Caco-2 (cell line): ENCODE measurements around the gene CFAP126. TPM values are rescaled to one million over a fixed set of nuclear protein-coding genes. Genes with fewer than 3 reads are reported as not detected.

Experiments used
- BruUV-seq: library from RNA; stranded (reverse); fragments of 400-500 nt; replicated peaks from 2 replicates; lab custom pipeline; 2021; lab: Mats Ljungman, UMichigan
- CTCF ChIA-PET: fragments of 300-600 bp; sonication (Branson Sonifier 250); formaldehyde crosslinking; loops from one replicate; lab custom pipeline; 2022; ENCODE audit warnings: antibody characterized with exemption; lab: Charles Lee
- POLR2A ChIA-PET: fragments of 300-600 bp; sonication (Branson Sonifier 250); formaldehyde crosslinking; loops from one replicate; lab custom pipeline; 2022; ENCODE audit warnings: antibody characterized with exemption; lab: Charles Lee
- DNase-seq, 2 experiments: peaks; one replicate each; pipeline versions ENCODE4 v3.0.0 to v3.0.0-alpha.2; 2020 to 2022
- H3K27me3 ChIP-seq: replicated peaks from 2 replicates; pipeline ENCODE4 v1.6.0; 2011; ENCODE audit warnings: low read length; ENCODE audit not compliant: control insufficient read depth, insufficient read depth
- H3K36me3 ChIP-seq: 2 replicates; pipeline ENCODE4 v1.5.1; 2011; ENCODE audit warnings: low read length; ENCODE audit not compliant: control insufficient read depth, insufficient read depth
- H3K4me1 ChIP-seq: fragments of 250-450 bp; sonication (Bioruptor Pico); 2 replicates; pipeline ENCODE4 v1.5.1; 2020; ENCODE audit warnings: mild to moderate bottlenecking
- H3K4me3 ChIP-seq: 2 replicates; pipeline ENCODE4 v1.5.1; 2011; ENCODE audit warnings: low read depth, mild to moderate bottlenecking, control low read depth, low read length
- H3K9me3 ChIP-seq: fragments of 250-450 bp; sonication (Bioruptor Pico); 2 replicates; pipeline ENCODE4 v1.5.1; 2020; ENCODE audit warnings: mild to moderate bottlenecking, moderate library complexity
- H3K27ac Mint-ChIP-seq: one replicate; pipeline ENCODE4 v1.8.0; 2022; ENCODE audit warnings: mixed read lengths; ENCODE audit not compliant: unreplicated experiment
- H3K27me3 Mint-ChIP-seq: one replicate; pipeline ENCODE4 v1.8.0; 2022; ENCODE audit warnings: mixed read lengths; ENCODE audit not compliant: insufficient read depth, unreplicated experiment
- H3K36me3 Mint-ChIP-seq: one replicate; pipeline ENCODE4 v1.8.0; 2022; ENCODE audit warnings: mild to moderate bottlenecking, mixed read lengths; ENCODE audit not compliant: insufficient read depth, unreplicated experiment
- H3K4me1 Mint-ChIP-seq: one replicate; pipeline ENCODE4 v1.8.0; 2022; ENCODE audit warnings: low read depth, mixed read lengths; ENCODE audit not compliant: unreplicated experiment
- H3K4me3 Mint-ChIP-seq: one replicate; pipeline ENCODE4 v1.8.0; 2022; ENCODE audit warnings: mild to moderate bottlenecking, moderate library complexity, mixed read lengths; ENCODE audit not compliant: unreplicated experiment
- H3K9me3 Mint-ChIP-seq: one replicate; pipeline ENCODE4 v1.8.0; 2022; ENCODE audit warnings: mixed read lengths; ENCODE audit not compliant: unreplicated experiment
- intact Hi-C: fragments of 100-400 bp; cut with micrococcal nuclease; formaldehyde crosslinking; loops from one replicate; pipeline ENCODE4 v1.10.0; 2022; ENCODE audit not compliant: unreplicated experiment
- total RNA-seq: library from RNA; stranded (reverse); gene quantifications from 2 replicates; pipeline ENCODE4 v1.2.3, GENCODE V29; 2022
- TF ChIP-seq, protein P1 (sequence below), 2 experiments: fragments of 200-600 bp in 1 of 2; IDR thresholded peaks; 1 replicate in 1 of 2; 2 replicates in 1 of 2; pipeline versions ENCODE4 v1.5.1 to v1.8.0; 2011 to 2022; ENCODE audit warnings: antibody characterized with exemption in 1 of 2, control low read depth in 1 of 2, inconsistent platforms in 1 of 2, low read depth in 1 of 2, low read length in 1 of 2, mild to moderate bottlenecking in 1 of 2, moderate library complexity in 1 of 2; ENCODE audit not compliant: insufficient read depth in 1 of 2, severe bottlenecking in 1 of 2, unreplicated experiment in 1 of 2

Gene CFAP126
- total RNA-seq, 1 experiment from 2014 or later, result not detected

DNA sequence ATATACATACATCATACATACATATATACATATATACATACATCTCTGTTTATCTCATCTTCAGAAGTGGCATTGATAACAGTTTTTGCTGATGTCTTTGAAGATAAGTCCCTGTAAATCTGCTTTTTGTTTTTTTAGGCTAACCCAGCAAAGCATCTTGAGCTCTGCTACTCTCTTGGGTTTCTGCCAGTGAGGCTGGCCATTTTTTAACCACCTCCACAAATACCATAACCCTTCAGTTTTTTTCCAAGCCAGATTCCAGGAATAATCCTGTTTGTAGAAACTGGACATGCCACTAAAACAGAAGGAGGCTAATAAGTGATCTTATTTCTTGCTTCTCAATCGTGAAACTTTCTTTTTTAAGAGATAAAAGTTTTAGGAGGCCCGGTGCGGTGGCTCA is 31.9 kb downstream of the CFAP126 start:
- no peaks in the 10 kb centered on the region for H3K9me3 ChIP-seq
- no peak overlapping the region for H3K4me3 Mint-ChIP-seq
- TF ChIP-seq, protein P1, sequence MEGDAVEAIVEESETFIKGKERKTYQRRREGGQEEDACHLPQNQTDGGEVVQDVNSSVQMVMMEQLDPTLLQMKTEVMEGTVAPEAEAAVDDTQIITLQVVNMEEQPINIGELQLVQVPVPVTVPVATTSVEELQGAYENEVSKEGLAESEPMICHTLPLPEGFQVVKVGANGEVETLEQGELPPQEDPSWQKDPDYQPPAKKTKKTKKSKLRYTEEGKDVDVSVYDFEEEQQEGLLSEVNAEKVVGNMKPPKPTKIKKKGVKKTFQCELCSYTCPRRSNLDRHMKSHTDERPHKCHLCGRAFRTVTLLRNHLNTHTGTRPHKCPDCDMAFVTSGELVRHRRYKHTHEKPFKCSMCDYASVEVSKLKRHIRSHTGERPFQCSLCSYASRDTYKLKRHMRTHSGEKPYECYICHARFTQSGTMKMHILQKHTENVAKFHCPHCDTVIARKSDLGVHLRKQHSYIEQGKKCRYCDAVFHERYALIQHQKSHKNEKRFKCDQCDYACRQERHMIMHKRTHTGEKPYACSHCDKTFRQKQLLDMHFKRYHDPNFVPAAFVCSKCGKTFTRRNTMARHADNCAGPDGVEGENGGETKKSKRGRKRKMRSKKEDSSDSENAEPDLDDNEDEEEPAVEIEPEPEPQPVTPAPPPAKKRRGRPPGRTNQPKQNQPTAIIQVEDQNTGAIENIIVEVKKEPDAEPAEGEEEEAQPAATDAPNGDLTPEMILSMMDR (IDR thresholded peaks at IDR 0.05; ENCODE audit: insufficient read depth in 1 of 2, low read depth in 1 of 2, low read length in 1 of 2, severe bottlenecking in 1 of 2, unreplicated experiment in 1 of 2), result no peak
- no peak overlapping the region for H3K4me3 ChIP-seq
- BruUV-seq, result no TSS peak
- no peaks in the 10 kb centered on the region for H3K36me3 ChIP-seq
- CTCF ChIA-PET, result no interaction called here
- intact Hi-C loops, result no loop called here
- no peak overlapping the region for H3K27ac Mint-ChIP-seq
- H3K4me1 Mint-ChIP-seq, result no peaks in the 10 kb centered on the region
- DNase-seq, result no peak
- no peaks in the 10 kb centered on the region for H3K9me3 Mint-ChIP-seq
- peaks cover 77% of the 10 kb centered on the region for H3K36me3 Mint-ChIP-seq
- no peaks in the 10 kb centered on the region for H3K4me1 ChIP-seq
- H3K27me3 Mint-ChIP-seq, result no peaks in the 10 kb centered on the region
- POLR2A ChIA-PET, result no interaction called here
- no peaks in the 10 kb centered on the region for H3K27me3 ChIP-seq

DNA sequence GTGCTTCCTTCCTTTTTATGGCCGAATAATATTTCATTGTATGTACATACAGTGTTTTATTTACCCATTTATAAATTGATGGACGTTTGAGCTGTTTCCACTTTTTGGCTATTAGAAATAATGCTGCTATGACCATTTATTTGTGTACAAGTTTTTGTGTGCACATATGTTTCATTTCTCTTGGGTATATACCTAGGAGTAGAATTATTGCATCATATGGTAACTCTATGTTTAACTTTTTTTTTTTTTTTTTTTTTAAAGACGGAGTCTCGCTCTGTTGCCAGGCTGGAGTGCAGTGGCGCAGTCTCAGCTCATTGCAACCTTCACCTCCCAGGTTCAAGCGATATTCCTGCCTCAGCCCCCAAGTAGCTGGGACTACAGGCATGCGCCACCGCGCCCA is 34.5 kb downstream of the CFAP126 start:
- no peak overlapping the region for H3K27ac Mint-ChIP-seq
- H3K4me1 Mint-ChIP-seq, result no peaks in the 10 kb centered on the region
- no peak for DNase-seq
- H3K36me3 Mint-ChIP-seq, result peaks cover 74% of the 10 kb centered on the region
- H3K4me3 Mint-ChIP-seq, result no peak overlapping the region
- Histone ChIP-seq H3K4me1 (no peaks in the 10 kb centered on the region), H3K4me3 (no peak overlapping the region), H3K36me3 (no peaks in the 10 kb centered on the region), H3K27me3 (no peaks in the 10 kb centered on the region), H3K9me3 (no peaks in the 10 kb centered on the region)
- no peaks in the 10 kb centered on the region for H3K27me3 Mint-ChIP-seq
- TF ChIP-seq, protein P1 (IDR thresholded peaks at IDR 0.05; ENCODE audit: insufficient read depth in 1 of 2, low read depth in 1 of 2, low read length in 1 of 2, severe bottlenecking in 1 of 2, unreplicated experiment in 1 of 2), result no peak
- intact Hi-C loops, result no loop called here
- POLR2A ChIA-PET, result no interaction called here
- no peaks in the 10 kb centered on the region for H3K9me3 Mint-ChIP-seq
- BruUV-seq, result no TSS peak
- CTCF ChIA-PET, result no interaction called here

DNA sequence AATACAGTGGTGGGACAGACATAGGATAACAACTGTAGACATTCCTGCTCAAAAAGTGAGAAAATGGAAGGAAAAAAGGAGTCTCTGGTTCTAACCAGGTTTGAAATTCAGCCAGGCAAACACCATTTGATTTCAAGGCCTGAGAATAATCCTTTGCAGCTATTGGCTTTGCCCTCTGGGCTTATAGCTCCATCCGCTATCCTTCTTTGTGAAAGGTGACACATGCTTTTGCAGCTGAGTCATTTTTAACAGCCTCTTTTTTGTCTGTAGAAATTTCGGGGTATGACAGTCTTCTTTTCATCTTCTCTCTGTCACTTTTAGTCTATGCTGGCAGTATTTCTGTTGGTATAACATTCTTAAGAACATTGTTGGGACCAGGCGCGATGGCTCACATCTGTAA is 37.3 kb downstream of the CFAP126 start:
- H3K4me3 ChIP-seq, result no peak overlapping the region
- H3K36me3 Mint-ChIP-seq, result peaks cover 84% of the 10 kb centered on the region
- H3K9me3 ChIP-seq, result no peaks in the 10 kb centered on the region
- H3K27me3 ChIP-seq, result no peaks in the 10 kb centered on the region
- H3K27ac Mint-ChIP-seq, result no peak overlapping the region
- H3K36me3 ChIP-seq, result no peaks in the 10 kb centered on the region; the same call in 1 of the 2 replicates
- BruUV-seq, result TSS peak; percentile 4
- no peaks in the 10 kb centered on the region for H3K27me3 Mint-ChIP-seq
- peak in 1 of 2 experiments; percentile 7 for DNase-seq
- H3K4me1 Mint-ChIP-seq, result no peaks in the 10 kb centered on the region
- H3K4me1 ChIP-seq, result no peaks in the 10 kb centered on the region
- TF ChIP-seq, protein P1 (IDR thresholded peaks at IDR 0.05; ENCODE audit: insufficient read depth in 1 of 2, low read depth in 1 of 2, low read length in 1 of 2, severe bottlenecking in 1 of 2, unreplicated experiment in 1 of 2), result no peak
- POLR2A ChIA-PET, result no interaction called here
- CTCF ChIA-PET, result interaction anchor here (0.6 kb wide), 1 partner anchor 105 kb away, joined by 3 read pairs; no protein-coding TSS in a partner anchor
- no peak overlapping the region for H3K4me3 Mint-ChIP-seq
- intact Hi-C loops, result no loop called here
- H3K9me3 Mint-ChIP-seq, result no peaks in the 10 kb centered on the region
